Activated naive CD8-positive, alpha-beta T cell treated with anti-CD3 and anti-CD28 coated beads for 36 hours (primary cell): ENCODE data around the gene OSBPL1A. TPM values are rescaled to one million over a fixed set of nuclear protein-coding genes. Genes with fewer than 3 reads are reported as not detected.

ENCODE experiments used
- DNase-seq: peaks from one replicate; pipeline ENCODE4 v3.0.0; 2021
- H3K27ac Mint-ChIP-seq: one replicate; pipeline ENCODE4 v1.8.0; 2022; ENCODE audit warnings: mild to moderate bottlenecking, moderate library complexity, mixed read lengths
- H3K27me3 Mint-ChIP-seq: one replicate; pipeline ENCODE4 v1.8.0; 2022; ENCODE audit warnings: mild to moderate bottlenecking, mixed read lengths
- H3K36me3 Mint-ChIP-seq: one replicate; pipeline ENCODE4 v1.8.0; 2021; ENCODE audit warnings: mild to moderate bottlenecking, mixed read lengths
- H3K4me1 Mint-ChIP-seq: one replicate; pipeline ENCODE4 v1.8.0; 2021; ENCODE audit warnings: mixed read lengths
- H3K4me3 Mint-ChIP-seq: one replicate; pipeline ENCODE4 v1.8.0; 2022; ENCODE audit warnings: mild to moderate bottlenecking, moderate library complexity, mixed read lengths
- H3K9me3 Mint-ChIP-seq: one replicate; pipeline ENCODE4 v1.8.0; 2022; ENCODE audit warnings: mixed read lengths
- total RNA-seq, 2 experiments: library from RNA; stranded (reverse); gene quantifications; one replicate each; pipeline ENCODE4 v1.2.3, GENCODE V29; 2021

Gene OSBPL1A
- total RNA-seq, 2 experiments from 2014 or later, result 2.8 to 4.0 TPM

DNA sequence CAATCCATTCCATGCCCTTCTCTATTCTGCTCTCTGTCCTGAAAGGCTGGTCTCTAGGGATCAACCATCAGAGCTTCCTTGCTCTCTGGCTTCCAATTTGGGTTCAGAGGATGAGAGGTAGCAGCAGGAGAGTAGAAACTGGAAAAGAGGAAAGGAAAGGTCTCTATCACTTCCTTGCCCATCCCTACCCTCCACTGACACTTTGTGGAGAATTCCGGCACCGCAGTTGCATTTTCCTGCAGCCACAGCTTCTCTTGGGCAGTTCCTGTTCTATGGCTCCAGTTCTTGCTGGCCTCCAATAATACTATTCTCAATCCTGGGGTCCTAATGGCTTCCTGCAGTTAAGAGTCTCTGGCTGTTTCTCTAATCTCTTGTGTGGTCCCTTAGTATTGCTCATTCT, 15.5 kb upstream of the OSBPL1A start:
- Mint-ChIP-seq H3K36me3 (no peaks in the 10 kb centered on the region), H3K4me3 (no peak overlapping the region), H3K9me3 (peaks cover 3% of the 10 kb centered on the region), H3K27me3 (peaks cover 50% of the 10 kb centered on the region), H3K27ac (no peak overlapping the region), H3K4me1 (no peaks in the 10 kb centered on the region)
- DNase-seq, result no peak

DNA sequence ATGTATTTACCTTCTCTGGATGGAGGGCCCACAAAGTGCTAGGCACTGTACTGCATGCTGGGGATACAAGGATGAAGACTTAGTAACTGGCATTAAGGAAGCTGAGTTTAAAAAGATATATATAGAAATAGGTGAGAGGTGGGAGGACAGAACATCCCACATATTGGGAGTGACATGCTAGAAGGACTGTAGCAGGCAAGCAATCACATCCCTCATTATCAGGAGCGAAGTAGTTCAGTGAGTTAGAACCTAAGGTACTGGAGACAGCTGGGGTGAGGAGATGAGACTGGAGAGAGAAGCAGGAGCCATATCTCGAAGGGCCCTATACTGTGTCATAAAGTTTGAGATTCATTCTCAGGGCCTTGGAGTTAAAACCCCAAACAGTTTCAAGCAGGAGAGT, 10.9 kb upstream of the OSBPL1A start:
- Mint-ChIP-seq H3K4me3 (no peak overlapping the region), H3K9me3 (peaks cover 2% of the 10 kb centered on the region), H3K36me3 (no peaks in the 10 kb centered on the region), H3K27ac (no peak overlapping the region), H3K27me3 (peaks cover 69% of the 10 kb centered on the region), H3K4me1 (no peaks in the 10 kb centered on the region)
- DNase-seq, result no peak

DNA sequence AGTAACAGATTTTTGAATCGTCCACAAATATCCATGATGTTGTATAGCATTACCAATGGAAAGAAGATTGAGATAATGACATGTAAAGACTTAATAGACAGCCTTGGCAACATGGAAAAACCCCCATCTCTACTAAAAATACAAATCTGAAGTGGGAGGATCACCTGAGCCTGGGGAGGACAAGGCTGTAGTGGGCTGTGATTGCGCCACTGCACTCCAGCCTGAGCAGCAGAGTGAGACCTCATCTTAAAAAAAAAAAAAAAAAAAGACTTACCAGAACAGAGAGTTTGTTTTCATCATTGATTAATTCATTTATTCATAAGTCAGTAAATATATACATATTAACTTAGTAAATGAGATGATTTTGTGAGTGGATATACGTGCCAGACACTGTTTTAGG, 7.0 kb upstream of the OSBPL1A start:
- peaks cover 8% of the 10 kb centered on the region for H3K4me1 Mint-ChIP-seq
- H3K27ac Mint-ChIP-seq, result no peak overlapping the region
- peaks cover 61% of the 10 kb centered on the region for H3K27me3 Mint-ChIP-seq
- H3K36me3 Mint-ChIP-seq, result no peaks in the 10 kb centered on the region
- H3K9me3 Mint-ChIP-seq, result no peaks in the 10 kb centered on the region
- no peak for DNase-seq
- H3K4me3 Mint-ChIP-seq, result no peak overlapping the region

DNA sequence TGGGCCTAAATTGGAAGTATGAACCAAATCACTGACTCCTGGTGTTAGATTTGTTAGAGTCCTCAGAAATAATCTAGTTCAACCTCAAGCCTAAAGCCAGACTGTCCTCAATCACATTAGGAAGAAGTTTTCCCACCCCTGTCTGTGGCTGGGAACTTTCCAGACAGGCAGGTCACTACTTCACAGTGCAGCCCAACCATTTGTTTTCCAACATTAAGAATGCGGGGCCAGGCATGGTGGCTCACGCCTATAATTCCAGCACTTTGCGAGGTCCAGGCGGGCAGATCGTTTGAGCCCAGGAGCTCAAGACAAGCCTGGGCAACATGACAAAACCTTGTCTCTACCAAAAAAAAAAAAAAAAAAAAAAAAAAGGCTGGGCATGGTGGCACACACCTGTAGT, 5.5 kb upstream of the OSBPL1A start:
- H3K27ac Mint-ChIP-seq, result no peak overlapping the region
- H3K4me1 Mint-ChIP-seq, result peaks cover 10% of the 10 kb centered on the region
- H3K4me3 Mint-ChIP-seq, result no peak overlapping the region
- no peaks in the 10 kb centered on the region for H3K36me3 Mint-ChIP-seq
- no peak for DNase-seq
- H3K9me3 Mint-ChIP-seq, result no peaks in the 10 kb centered on the region
- peaks cover 61% of the 10 kb centered on the region for H3K27me3 Mint-ChIP-seq

DNA sequence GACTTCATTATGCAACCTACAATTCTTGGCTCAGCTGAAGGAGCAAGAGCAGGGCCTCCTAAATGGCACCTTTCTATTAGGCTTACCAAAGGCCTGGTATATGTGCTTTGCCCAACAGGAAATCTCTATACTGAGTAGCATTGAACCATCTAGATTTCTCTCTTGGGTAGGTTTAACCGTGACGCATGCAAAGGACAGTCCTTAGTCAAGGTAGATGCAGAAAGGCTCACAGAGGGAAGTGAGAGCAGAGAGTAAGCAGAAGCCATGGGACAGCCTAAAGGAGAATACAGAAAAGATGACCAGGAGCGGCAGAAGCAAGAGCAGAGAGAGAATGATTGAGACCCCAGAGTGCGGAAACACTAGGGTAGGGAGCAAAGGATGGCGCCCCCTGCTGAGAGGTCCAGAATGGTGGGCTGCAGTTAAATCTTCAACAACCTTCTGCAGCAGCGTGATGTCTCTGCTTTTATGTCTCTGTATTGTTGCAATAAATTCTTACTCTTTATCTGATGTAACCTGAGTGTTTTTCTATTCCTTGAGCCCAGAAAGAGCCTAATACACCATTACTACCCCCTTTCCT, 4.7 kb upstream of the OSBPL1A start:
- H3K9me3 Mint-ChIP-seq, result no peaks in the 10 kb centered on the region
- H3K27me3 Mint-ChIP-seq, result peaks cover 59% of the 10 kb centered on the region
- H3K4me1 Mint-ChIP-seq, result peaks cover 13% of the 10 kb centered on the region
- H3K27ac Mint-ChIP-seq, result no peak overlapping the region
- H3K4me3 Mint-ChIP-seq, result no peak overlapping the region
- DNase-seq, result no peak
- H3K36me3 Mint-ChIP-seq, result no peaks in the 10 kb centered on the region

DNA sequence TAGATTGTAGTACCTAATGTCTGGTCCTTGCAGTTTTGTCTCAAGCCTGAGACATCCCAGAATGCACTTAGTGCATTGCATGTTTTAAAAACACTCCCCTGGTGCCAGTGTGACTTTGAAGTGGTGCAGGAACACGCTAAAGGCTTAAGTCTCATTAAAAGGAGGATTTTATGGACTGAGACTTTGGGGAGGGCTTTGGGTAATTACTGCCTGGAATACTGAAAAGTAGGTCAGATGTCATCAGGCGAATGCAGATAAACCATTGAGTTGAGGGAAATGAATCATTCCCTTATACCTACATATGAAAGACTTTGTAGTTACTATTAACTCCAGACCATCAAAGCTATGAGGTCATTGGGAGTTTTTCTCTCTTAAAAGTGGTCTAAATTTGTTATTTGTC, 3.0 kb upstream of the OSBPL1A start:
- no peak for DNase-seq
- H3K27me3 Mint-ChIP-seq, result peaks cover 53% of the 10 kb centered on the region
- H3K9me3 Mint-ChIP-seq, result no peaks in the 10 kb centered on the region
- H3K4me1 Mint-ChIP-seq, result peaks cover 18% of the 10 kb centered on the region
- no peaks in the 10 kb centered on the region for H3K36me3 Mint-ChIP-seq
- no peak overlapping the region for H3K27ac Mint-ChIP-seq
- no peak overlapping the region for H3K4me3 Mint-ChIP-seq

DNA sequence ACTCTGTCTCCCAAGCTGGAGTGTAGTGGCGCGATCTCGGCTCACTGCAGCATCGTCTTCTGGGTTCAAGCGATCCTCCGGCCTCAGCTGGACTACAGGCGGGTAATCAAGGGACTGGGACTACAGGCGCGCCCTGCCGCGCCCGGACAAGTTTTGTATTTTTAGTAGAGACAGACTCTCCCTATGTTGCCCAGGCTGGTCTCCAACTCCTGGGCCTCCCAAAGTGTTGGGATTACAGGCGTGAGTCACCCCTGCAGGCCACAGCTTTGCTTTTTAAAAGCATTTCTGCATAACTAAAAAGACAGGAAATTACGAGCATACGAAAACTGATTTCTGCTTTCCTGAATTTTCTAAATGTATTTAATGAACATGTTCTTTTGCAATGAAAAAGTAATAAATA, 916 bp upstream of the OSBPL1A start:
- peaks cover 18% of the 10 kb centered on the region for H3K4me1 Mint-ChIP-seq
- no peak for DNase-seq
- no peaks in the 10 kb centered on the region for H3K9me3 Mint-ChIP-seq
- H3K36me3 Mint-ChIP-seq, result no peaks in the 10 kb centered on the region
- no peak overlapping the region for H3K27ac Mint-ChIP-seq
- peak overlapping the region; percentile 74 for H3K4me3 Mint-ChIP-seq
- peaks cover 50% of the 10 kb centered on the region for H3K27me3 Mint-ChIP-seq

DNA sequence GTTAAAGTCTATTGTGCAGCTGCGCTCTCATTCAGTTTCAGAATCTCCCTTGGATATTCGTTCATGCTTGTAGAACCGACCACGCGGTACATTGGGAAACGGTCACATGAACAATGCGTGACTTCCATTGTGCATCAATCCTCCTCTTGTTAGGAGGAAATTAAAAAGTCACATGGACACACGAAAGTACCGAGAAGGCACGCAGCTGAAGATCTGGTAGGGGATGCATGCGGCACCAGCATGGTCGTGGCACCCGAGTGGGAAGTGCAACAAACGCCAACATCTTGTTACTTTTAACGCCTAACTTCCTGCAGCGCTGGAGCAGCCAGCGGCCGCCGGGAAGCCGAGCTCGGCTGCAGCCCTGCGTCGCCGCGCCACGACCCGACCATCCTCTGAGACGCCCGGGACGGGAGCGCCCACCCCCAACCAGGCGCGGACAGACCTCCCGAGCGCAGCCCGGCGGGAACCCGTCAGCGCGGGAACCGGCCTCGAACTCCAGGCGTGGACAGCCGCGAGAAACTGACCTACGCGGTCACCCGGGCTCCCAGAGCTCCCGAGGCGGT, 412 bp downstream of the OSBPL1A start:
- no peak for DNase-seq
- peaks cover 18% of the 10 kb centered on the region for H3K4me1 Mint-ChIP-seq
- no peaks in the 10 kb centered on the region for H3K36me3 Mint-ChIP-seq
- H3K27me3 Mint-ChIP-seq, result peaks cover 41% of the 10 kb centered on the region
- peak overlapping the region; percentile 1 for H3K27ac Mint-ChIP-seq
- no peaks in the 10 kb centered on the region for H3K9me3 Mint-ChIP-seq
- H3K4me3 Mint-ChIP-seq, result peak overlapping the region; percentile 76

DNA sequence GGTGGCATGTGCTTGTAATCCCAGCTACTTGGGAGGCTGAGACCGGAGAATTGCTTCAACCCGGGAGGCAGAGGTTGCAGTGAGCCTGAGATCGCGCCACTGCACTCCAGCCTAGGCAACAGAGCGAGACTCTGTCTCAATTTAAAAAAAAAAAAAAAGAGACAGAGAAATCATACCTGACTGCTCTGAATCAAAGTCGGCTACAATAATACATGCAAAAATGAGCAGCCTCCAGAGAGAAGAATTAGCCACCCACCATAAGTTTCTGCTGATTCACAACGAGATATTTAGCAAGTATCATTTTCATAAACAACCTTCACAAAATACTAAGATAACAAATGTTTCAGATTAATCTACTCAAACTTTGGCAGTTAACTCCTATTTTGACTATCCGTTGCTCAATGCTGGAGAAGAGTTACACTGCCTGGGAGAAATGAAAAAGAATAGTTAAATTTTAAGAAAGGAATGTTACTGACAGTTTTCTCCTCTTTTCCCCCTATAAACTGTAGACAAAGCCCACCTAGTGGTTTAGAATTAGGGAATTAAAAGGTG, 1.5 kb downstream of the OSBPL1A start:
- Mint-ChIP-seq H3K9me3 (no peaks in the 10 kb centered on the region), H3K27ac (no peak overlapping the region), H3K4me1 (peaks cover 17% of the 10 kb centered on the region), H3K36me3 (no peaks in the 10 kb centered on the region), H3K4me3 (no peak overlapping the region), H3K27me3 (peaks cover 38% of the 10 kb centered on the region)
- no peak for DNase-seq

DNA sequence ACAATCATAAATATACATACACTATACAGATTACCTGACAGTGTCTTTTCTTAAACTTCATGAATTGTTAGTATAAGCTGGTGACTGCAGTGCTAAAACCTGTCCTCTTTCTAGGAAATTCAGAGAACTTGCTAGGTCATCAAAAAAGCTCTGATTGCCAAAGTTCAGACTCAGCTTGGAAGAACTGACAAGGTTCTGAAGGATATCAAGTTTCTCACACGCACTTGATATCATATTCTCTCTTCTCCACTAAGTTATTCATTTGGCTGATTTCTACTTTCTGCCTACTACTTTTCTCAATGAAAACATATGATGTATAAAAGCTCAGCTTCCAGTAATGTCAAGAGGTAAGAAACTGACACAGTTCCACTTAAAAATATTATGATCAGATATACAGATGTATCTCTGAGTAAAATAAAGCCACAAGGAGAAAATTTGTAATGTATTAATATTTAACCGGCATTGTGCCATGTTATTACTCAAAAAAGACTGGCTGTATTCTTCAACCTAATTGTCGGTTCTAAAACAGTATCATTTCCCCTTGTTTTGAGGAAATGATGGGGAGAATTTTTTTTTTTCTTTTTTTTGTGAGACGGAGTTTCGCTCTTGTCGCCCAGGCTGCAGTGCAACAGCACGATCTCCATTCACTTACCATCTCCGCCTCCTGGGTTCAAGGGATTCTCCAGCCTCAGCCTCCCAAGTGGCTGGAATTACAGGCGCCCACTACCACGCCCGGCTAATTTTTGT, 2.4 kb downstream of the OSBPL1A start:
- Mint-ChIP-seq H3K9me3 (no peaks in the 10 kb centered on the region), H3K4me1 (peaks cover 10% of the 10 kb centered on the region), H3K27me3 (peaks cover 34% of the 10 kb centered on the region), H3K27ac (no peak overlapping the region), H3K36me3 (no peaks in the 10 kb centered on the region), H3K4me3 (no peak overlapping the region)
- no peak for DNase-seq

DNA sequence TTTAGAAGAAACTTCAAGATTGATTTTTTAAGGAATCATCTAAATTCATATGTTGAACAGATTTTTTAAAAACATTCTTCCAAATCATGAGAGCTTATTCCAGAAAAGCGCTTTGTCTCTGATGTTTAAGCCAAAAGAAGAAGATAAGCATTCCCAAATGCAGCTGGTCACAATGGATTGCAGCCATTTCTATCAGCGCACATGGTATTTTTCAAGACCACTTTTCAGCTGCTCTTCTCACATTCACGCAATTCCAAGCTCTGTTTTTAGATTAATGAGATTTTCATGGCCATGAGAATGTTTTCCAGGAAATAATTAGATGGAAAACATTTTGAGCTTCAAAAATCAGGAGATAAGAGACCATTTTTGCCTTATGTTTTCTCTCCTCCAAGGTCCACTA, 8.7 kb downstream of the OSBPL1A start:
- H3K36me3 Mint-ChIP-seq, result no peaks in the 10 kb centered on the region
- H3K4me3 Mint-ChIP-seq, result no peak overlapping the region
- no peaks in the 10 kb centered on the region for H3K4me1 Mint-ChIP-seq
- no peaks in the 10 kb centered on the region for H3K9me3 Mint-ChIP-seq
- H3K27me3 Mint-ChIP-seq, result no peaks in the 10 kb centered on the region
- H3K27ac Mint-ChIP-seq, result no peak overlapping the region
- no peak for DNase-seq

DNA sequence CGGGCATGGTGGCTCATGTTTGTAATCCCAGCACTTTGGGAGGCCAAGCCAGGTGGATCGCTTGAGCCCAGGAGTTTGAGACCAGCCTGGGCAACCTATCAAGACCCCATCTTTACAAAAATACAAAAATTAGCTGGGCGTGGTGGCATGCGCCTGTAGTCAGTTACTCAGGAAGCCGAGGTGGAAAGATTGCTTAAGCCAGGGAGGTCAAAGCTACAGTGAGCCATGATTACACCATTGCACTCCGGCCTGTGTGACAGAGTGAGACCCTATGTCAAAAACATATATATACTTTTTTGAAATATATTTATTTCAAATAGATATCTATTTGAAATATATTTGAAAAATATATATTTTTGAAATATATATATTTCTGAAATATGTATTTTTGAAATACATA, 10.9 kb downstream of the OSBPL1A start:
- H3K4me1 Mint-ChIP-seq, result no peaks in the 10 kb centered on the region
- no peak overlapping the region for H3K27ac Mint-ChIP-seq
- no peak overlapping the region for H3K4me3 Mint-ChIP-seq
- no peaks in the 10 kb centered on the region for H3K9me3 Mint-ChIP-seq
- no peak for DNase-seq
- H3K27me3 Mint-ChIP-seq, result no peaks in the 10 kb centered on the region
- H3K36me3 Mint-ChIP-seq, result no peaks in the 10 kb centered on the region

DNA sequence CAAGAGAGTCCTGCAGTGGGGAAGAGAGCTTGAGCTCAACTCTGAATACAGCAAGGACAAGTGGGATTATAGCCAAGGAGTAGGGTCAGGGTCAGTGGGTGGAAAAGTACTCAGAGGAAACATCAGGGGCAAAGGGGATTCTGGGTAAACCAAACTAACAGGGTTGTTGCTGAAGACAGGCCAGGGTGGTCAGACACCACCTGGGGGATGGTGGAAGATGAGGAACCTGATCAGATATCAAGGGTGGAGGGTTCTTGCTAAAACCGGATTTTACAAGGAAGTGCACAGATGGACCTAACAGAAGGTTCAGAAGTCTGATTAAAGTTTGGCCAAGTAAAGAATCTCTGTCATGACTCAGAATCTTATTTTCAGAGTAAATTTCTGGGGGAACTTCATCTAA, 16.5 kb downstream of the OSBPL1A start:
- Mint-ChIP-seq H3K27ac (no peak overlapping the region), H3K27me3 (no peaks in the 10 kb centered on the region), H3K9me3 (no peaks in the 10 kb centered on the region), H3K36me3 (no peaks in the 10 kb centered on the region), H3K4me3 (no peak overlapping the region), H3K4me1 (peaks cover 8% of the 10 kb centered on the region)
- no peak for DNase-seq

DNA sequence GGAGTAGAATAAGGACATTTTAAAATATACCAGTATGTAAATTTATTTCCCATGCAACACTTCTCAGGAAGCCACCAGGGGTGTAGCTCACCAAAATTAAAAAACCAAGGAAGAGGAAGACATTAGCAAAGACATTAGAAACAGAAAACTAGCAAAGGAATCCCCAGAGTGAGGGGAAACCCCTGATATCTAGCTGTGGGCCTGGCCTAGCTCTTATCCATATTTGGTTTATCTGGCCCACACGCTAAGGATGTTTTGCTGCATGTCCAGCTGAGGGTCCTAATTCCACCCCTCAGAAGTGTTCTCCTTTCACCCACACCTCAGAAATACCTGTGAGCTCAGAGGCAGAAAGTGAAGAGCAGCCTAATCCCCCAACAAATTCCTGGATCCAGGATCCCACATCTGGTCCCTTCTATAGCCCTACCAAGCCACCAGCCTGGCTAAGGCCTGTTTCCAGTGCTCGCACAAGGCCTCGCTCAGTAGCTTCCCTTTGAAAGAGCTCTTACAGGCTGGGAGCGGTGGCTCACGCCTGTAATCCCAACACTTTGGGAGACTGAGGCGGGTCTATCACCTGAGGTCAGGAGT, 17.4 kb downstream of the OSBPL1A start:
- DNase-seq, result no peak
- Mint-ChIP-seq H3K27me3 (no peaks in the 10 kb centered on the region), H3K9me3 (no peaks in the 10 kb centered on the region), H3K4me3 (no peak overlapping the region), H3K4me1 (peaks cover 8% of the 10 kb centered on the region), H3K36me3 (no peaks in the 10 kb centered on the region), H3K27ac (no peak overlapping the region)

DNA sequence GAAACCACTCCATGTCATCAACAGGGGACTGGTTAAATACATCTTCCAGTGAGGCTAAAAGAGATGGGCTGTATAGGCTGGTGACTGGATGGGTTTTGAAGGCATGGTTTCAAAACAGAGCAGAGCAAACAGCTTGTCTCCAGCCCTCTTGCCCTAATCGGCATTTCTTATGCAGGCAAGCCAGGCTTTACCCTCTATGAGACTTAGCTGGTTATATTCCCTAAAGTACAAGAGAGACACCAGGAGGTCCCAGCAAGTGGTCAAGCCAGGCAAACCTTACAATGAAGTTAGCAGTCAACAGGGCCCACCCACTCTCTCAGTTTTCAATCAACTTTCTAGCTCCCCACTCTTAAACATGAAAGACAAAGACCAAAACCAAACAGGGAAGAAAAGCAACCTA, 19.0 kb downstream of the OSBPL1A start:
- no peak overlapping the region for H3K4me3 Mint-ChIP-seq
- no peaks in the 10 kb centered on the region for H3K36me3 Mint-ChIP-seq
- peaks cover 8% of the 10 kb centered on the region for H3K4me1 Mint-ChIP-seq
- no peaks in the 10 kb centered on the region for H3K27me3 Mint-ChIP-seq
- H3K27ac Mint-ChIP-seq, result no peak overlapping the region
- DNase-seq, result no peak
- H3K9me3 Mint-ChIP-seq, result no peaks in the 10 kb centered on the region
